ENCODE data around the gene PPP1CC. TPM values are rescaled to one million over a fixed set of nuclear protein-coding genes. Genes with fewer than 3 reads are reported as not detected.
A peak's percentile ranks its signal among the peaks of the same experiment; 100 is the strongest.

Gene PPP1CC
- total RNA-seq, 2 donors from 2014 or later = 40.2 to 83.0 TPM

DNA sequence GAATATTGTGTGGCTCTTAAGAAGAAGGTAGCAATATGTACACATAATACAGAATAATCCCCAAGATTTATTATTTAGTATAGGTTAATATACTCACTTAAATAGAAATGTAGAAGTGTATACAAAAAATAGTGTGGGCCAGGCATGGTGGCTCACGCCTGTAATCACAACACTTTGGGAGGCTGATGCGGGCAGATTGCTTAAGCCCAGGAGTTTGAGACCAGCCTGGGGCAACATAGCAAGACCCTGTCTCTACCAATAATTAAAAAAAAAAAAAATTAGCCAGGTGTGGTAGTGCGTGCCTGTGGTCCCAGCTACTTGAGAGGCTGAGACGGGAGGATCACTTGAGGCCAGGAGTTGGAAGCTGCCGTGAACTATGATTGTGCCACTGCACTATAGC is 38.5 kb downstream of the PPP1CC start:
- no peaks in the 10 kb centered on the region for H3K36me3 ChIP-seq (replicated peaks in 1 of 2; ENCODE audit: insufficient read depth in 1 of 2, low read depth in 2 of 2)
- DNase-seq (no peak), ATAC-seq (no peak)
- no peaks in the 10 kb centered on the region for H3K4me1 ChIP-seq
- no peak overlapping the region for H3K27ac ChIP-seq
- TF ChIP-seq POLR2A (IDR thresholded peaks at IDR 0.05) = no peak
- TF ChIP-seq, protein P1, sequence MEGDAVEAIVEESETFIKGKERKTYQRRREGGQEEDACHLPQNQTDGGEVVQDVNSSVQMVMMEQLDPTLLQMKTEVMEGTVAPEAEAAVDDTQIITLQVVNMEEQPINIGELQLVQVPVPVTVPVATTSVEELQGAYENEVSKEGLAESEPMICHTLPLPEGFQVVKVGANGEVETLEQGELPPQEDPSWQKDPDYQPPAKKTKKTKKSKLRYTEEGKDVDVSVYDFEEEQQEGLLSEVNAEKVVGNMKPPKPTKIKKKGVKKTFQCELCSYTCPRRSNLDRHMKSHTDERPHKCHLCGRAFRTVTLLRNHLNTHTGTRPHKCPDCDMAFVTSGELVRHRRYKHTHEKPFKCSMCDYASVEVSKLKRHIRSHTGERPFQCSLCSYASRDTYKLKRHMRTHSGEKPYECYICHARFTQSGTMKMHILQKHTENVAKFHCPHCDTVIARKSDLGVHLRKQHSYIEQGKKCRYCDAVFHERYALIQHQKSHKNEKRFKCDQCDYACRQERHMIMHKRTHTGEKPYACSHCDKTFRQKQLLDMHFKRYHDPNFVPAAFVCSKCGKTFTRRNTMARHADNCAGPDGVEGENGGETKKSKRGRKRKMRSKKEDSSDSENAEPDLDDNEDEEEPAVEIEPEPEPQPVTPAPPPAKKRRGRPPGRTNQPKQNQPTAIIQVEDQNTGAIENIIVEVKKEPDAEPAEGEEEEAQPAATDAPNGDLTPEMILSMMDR (IDR thresholded peaks at IDR 0.05) = no peak
- 84% methylated on average over 5 of the region's 5 CpGs for WGBS, 2 donors
- intact Hi-C loops (cut with DNase I) = no loop called here
- no peak overlapping the region for H3K4me3 ChIP-seq
- H3K27me3 ChIP-seq = no peaks in the 10 kb centered on the region
- H3K9me3 ChIP-seq = no peaks in the 10 kb centered on the region

DNA sequence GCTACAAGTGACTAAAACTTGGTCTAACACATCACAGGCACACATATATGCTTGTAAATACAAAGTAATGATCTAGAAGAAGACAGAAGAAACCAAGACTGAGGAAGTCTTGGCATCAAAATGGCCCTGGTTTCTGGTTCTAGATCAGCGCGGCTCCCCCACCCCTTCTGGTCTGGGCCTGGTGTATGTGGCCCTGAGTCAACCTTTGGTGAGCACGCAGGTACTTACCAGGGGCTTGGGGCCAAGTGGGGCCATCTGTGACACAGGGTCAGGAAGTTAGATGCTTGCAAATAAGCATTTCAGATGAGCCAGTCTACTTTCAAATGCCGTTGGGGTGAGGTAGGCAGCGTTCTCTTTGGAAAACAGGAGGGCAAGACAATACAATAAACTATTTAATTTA is 40.6 kb downstream of the PPP1CC start:
- DNase-seq (no peak), ATAC-seq (no peak)
- Histone ChIP-seq H3K4me1 (peaks cover 7% of the 10 kb centered on the region), H3K27me3 (no peaks in the 10 kb centered on the region), H3K36me3 (replicated peaks in 1 of 2; ENCODE audit: insufficient read depth in 1 of 2, low read depth in 2 of 2) (no peaks in the 10 kb centered on the region), H3K4me3 (no peak overlapping the region), H3K27ac (no peak overlapping the region), H3K9me3 (no peaks in the 10 kb centered on the region)
- intact Hi-C loops (cut with DNase I) = no loop called here
- WGBS, 2 donors = 82 to 85% methylated on average over 5 of the region's 5 CpGs
- TF ChIP-seq POLR2A (IDR thresholded peaks at IDR 0.05) = no peak
- TF ChIP-seq, protein P1 (IDR thresholded peaks at IDR 0.05) = no peak

GRCh38 chr12:110699591-110700445 is 42.9 kb downstream of the PPP1CC start:
- TF ChIP-seq POLR2A (IDR thresholded peaks at IDR 0.05) = no peak
- TF ChIP-seq, protein P1 (IDR thresholded peaks at IDR 0.05) = no peak
- 73 to 77% methylated on average over 24 to 28 of the region's 28 CpGs for WGBS, 2 donors
- no peaks in the 10 kb centered on the region for H3K9me3 ChIP-seq
- no peaks in the 10 kb centered on the region for H3K36me3 ChIP-seq (replicated peaks in 1 of 2; ENCODE audit: insufficient read depth in 1 of 2, low read depth in 2 of 2)
- H3K27me3 ChIP-seq = no peaks in the 10 kb centered on the region
- H3K4me3 ChIP-seq = no peak overlapping the region
- H3K4me1 ChIP-seq = peaks cover 8% of the 10 kb centered on the region
- H3K27ac ChIP-seq = peak overlapping the region in 1 of 4 donors; percentile 24
- ATAC-seq = no peak
- DNase-seq = no peak
- intact Hi-C loops (cut with DNase I) = no loop called here

GRCh38 chr12:110698171-110698902 is 44.4 kb downstream of the PPP1CC start:
- no peaks in the 10 kb centered on the region for H3K36me3 ChIP-seq (replicated peaks in 1 of 2; ENCODE audit: insufficient read depth in 1 of 2, low read depth in 2 of 2)
- H3K4me3 ChIP-seq = no peak overlapping the region
- peak overlapping the region in 2 of 4 donors; percentile 24 to 45 for H3K27ac ChIP-seq
- H3K9me3 ChIP-seq = no peaks in the 10 kb centered on the region
- peaks cover 15% of the 10 kb centered on the region for H3K4me1 ChIP-seq
- no peaks in the 10 kb centered on the region for H3K27me3 ChIP-seq
- ATAC-seq (peak; percentile 85), DNase-seq (peak; percentile 74 to 85 (median 79))
- no peak for TF ChIP-seq POLR2A (IDR thresholded peaks at IDR 0.05)
- TF ChIP-seq, protein P1 (IDR thresholded peaks at IDR 0.05) = peak; percentile 13 to 80 (median 67)
- intact Hi-C loops (cut with DNase I) = no loop called here
- 33 to 75% methylated on average over 8 to 20 of the region's 20 CpGs for WGBS, 2 donors

Measured in body of pancreas (tissue), 4 donors.